H9 (cell line): ENCODE results near the gene ANKRD55. TPM values are rescaled to one million over a fixed set of nuclear protein-coding genes. Genes with fewer than 3 reads are reported as not detected.

Experiments used
- DNase-seq: peaks from one replicate; pipeline ENCODE4 v3.0.0-alpha.2; 2017
- H2AFZ ChIP-seq: one replicate; pipeline ENCODE4 v1.6.1; 2013; ENCODE audit warnings: mild to moderate bottlenecking, low read length, control low read depth, moderate library complexity
- H2AK5ac ChIP-seq: 2 replicates; pipeline ENCODE4 v1.6.1; 2013; ENCODE audit warnings: low read length, control low read depth, mixed read lengths; ENCODE audit not compliant: insufficient read length
- H2BK120ac ChIP-seq: one replicate; pipeline ENCODE4 v1.6.1; 2013; ENCODE audit warnings: low read depth, mild to moderate bottlenecking, low read length, control low read depth, inconsistent platforms; ENCODE audit not compliant: poor library complexity, severe bottlenecking
- H2BK12ac ChIP-seq: 2 replicates; pipeline ENCODE4 v1.6.1; 2013; ENCODE audit warnings: low read length, control low read depth, mixed read lengths, low read depth; ENCODE audit not compliant: insufficient read length
- H2BK15ac ChIP-seq: 2 replicates; pipeline ENCODE4 v1.6.1; 2013; ENCODE audit warnings: low read depth, low read length, control low read depth
- H2BK20ac ChIP-seq: one replicate; pipeline ENCODE4 v1.6.1; 2013; ENCODE audit warnings: low read depth, mild to moderate bottlenecking, low read length, control low read depth, inconsistent platforms; ENCODE audit not compliant: poor library complexity, severe bottlenecking
- H2BK5ac ChIP-seq: 2 replicates; pipeline ENCODE4 v1.6.1; 2013; ENCODE audit warnings: low read length, control low read depth, mixed read lengths; ENCODE audit not compliant: insufficient read length
- H3K14ac ChIP-seq: 2 replicates; pipeline ENCODE4 v1.6.1; 2013; ENCODE audit warnings: low read length, control low read depth; ENCODE audit not compliant: insufficient read depth
- H3K18ac ChIP-seq: 2 replicates; pipeline ENCODE4 v1.6.1; 2013; ENCODE audit warnings: low read depth, mild to moderate bottlenecking, mixed read lengths, low read length, control low read depth; ENCODE audit not compliant: insufficient read length
- H3K23ac ChIP-seq: 2 replicates; pipeline ENCODE4 v1.6.1; 2013; ENCODE audit warnings: low read length, control low read depth, mixed read lengths, low read depth; ENCODE audit not compliant: insufficient read length
- H3K23me2 ChIP-seq: 2 replicates; pipeline ENCODE4 v1.6.1; 2013; ENCODE audit warnings: low read depth, mild to moderate bottlenecking, mixed read lengths, low read length, control low read depth; ENCODE audit not compliant: insufficient read length, poor library complexity, severe bottlenecking
- H3K27ac ChIP-seq: 2 replicates; pipeline ENCODE4 v1.5.1; 2013; ENCODE audit warnings: low read length, control low read depth, mixed read lengths, low read depth; ENCODE audit not compliant: insufficient read length
- H3K27me3 ChIP-seq: 2 replicates; pipeline ENCODE4 v1.6.1; 2013; ENCODE audit warnings: low read length, control low read depth, inconsistent platforms; ENCODE audit not compliant: insufficient read depth
- H3K4ac ChIP-seq: 2 replicates; pipeline ENCODE4 v1.6.1; 2013; ENCODE audit warnings: low read depth, mild to moderate bottlenecking, control low read depth, inconsistent platforms, low read length, moderate library complexity
- H3K4me1 ChIP-seq: 2 replicates; pipeline ENCODE4 v1.6.1; 2013; ENCODE audit warnings: low read length, control low read depth, inconsistent platforms; ENCODE audit not compliant: insufficient read depth
- H3K4me2 ChIP-seq: 2 replicates; pipeline ENCODE4 v1.6.1; 2013; ENCODE audit warnings: low read length, control low read depth, mixed read lengths; ENCODE audit not compliant: insufficient read length, insufficient read depth
- H3K56ac ChIP-seq: 2 replicates; pipeline ENCODE4 v1.6.1; 2013; ENCODE audit warnings: low read depth, mild to moderate bottlenecking, mixed read lengths, low read length, control low read depth; ENCODE audit not compliant: insufficient read length
- H3K79me1 ChIP-seq: 2 replicates; pipeline ENCODE4 v1.6.1; 2013; ENCODE audit warnings: low read depth, mild to moderate bottlenecking, moderate library complexity, low read length, control low read depth, inconsistent platforms; ENCODE audit not compliant: insufficient read depth, poor library complexity, severe bottlenecking
- H3K79me2 ChIP-seq: 2 replicates; pipeline ENCODE4 v1.6.1; 2013; ENCODE audit warnings: low read length, control low read depth, inconsistent platforms; ENCODE audit not compliant: insufficient read depth
- H3K9ac ChIP-seq: 2 replicates; pipeline ENCODE4 v1.6.1; 2013; ENCODE audit warnings: low read length, control low read depth, mixed read lengths; ENCODE audit not compliant: insufficient read length; ENCODE audit errors: extremely low read depth
- H3K9me3 ChIP-seq: one replicate; pipeline ENCODE4 v1.6.1; 2013; ENCODE audit warnings: low read depth, low read length, inconsistent platforms; ENCODE audit not compliant: control insufficient read depth
- H3T11ph ChIP-seq: one replicate; pipeline ENCODE4 v1.6.1; 2013; ENCODE audit warnings: mild to moderate bottlenecking, low read length, control low read depth, inconsistent platforms
- H4K20me1 ChIP-seq: one replicate; pipeline ENCODE4 v1.6.1; 2013; ENCODE audit not compliant: control insufficient read depth, insufficient read length, insufficient read depth
- H4K5ac ChIP-seq: 2 replicates; pipeline ENCODE4 v1.6.1; 2013; ENCODE audit warnings: low read depth, mild to moderate bottlenecking, mixed read lengths, low read length, control low read depth; ENCODE audit not compliant: insufficient read length
- H4K8ac ChIP-seq: replicated peaks from 2 replicates; pipeline ENCODE4 v1.6.1; 2013; ENCODE audit warnings: low read length, control low read depth, mixed read lengths, low read depth; ENCODE audit not compliant: insufficient read length
- H4K91ac ChIP-seq: 2 replicates; pipeline ENCODE4 v1.6.1; 2013; ENCODE audit warnings: low read depth, mild to moderate bottlenecking, moderate library complexity, mixed read lengths, low read length, control low read depth; ENCODE audit not compliant: insufficient read length
- H3K27ac Mint-ChIP-seq, 3 experiments: 2 replicates in 2 of 3; 3 replicates in 1 of 3; pipeline ENCODE4 v1.8.0; 2020 to 2021; ENCODE audit warnings: mixed read lengths in 3 of 3, mild to moderate bottlenecking in 1 of 3, moderate library complexity in 1 of 3
- H3K27me3 Mint-ChIP-seq: 2 replicates; pipeline ENCODE4 v1.8.0; 2021; ENCODE audit warnings: low read depth, mild to moderate bottlenecking, moderate library complexity, mixed read lengths
- H3K36me3 Mint-ChIP-seq, 3 experiments: 2 replicates in 2 of 3; 3 replicates in 1 of 3; pipeline ENCODE4 v1.8.0; 2020 to 2021; ENCODE audit warnings: low read depth in 3 of 3, mixed read lengths in 3 of 3; ENCODE audit not compliant: insufficient read depth in 1 of 3
- H3K4me1 Mint-ChIP-seq, 2 experiments: 2 replicates each; pipeline ENCODE4 v1.8.0; 2020; ENCODE audit warnings: mixed read lengths in 2 of 2
- H3K4me3 Mint-ChIP-seq, 2 experiments: 2 replicates in 1 of 2; 3 replicates in 1 of 2; pipeline ENCODE4 v1.8.0; 2020 to 2021; ENCODE audit warnings: mild to moderate bottlenecking in 2 of 2, mixed read lengths in 2 of 2, moderate library complexity in 1 of 2
- H3K9me3 Mint-ChIP-seq, 2 experiments: 2 replicates in 1 of 2; 3 replicates in 1 of 2; pipeline ENCODE4 v1.8.0; 2020; ENCODE audit warnings: mild to moderate bottlenecking in 2 of 2, mixed read lengths in 2 of 2, moderate library complexity in 1 of 2
- CTCF ChIP-seq: fragments of 200-600 bp; sonication (generic); conservative IDR thresholded peaks from 3 replicates; pipeline ENCODE4 v1.8.0; 2021; ENCODE audit warnings: antibody characterized with exemption, mild to moderate bottlenecking
- WGBS: extraction: QIAGEN DNeasy Blood & Tissue Kit; methylation state at CpG from one replicate; pipeline ENCODE4 v1.1.7; 2013; ENCODE audit warnings: missing lambda C conversion rate, low lambda C conversion rate, mixed read lengths; ENCODE audit not compliant: insufficient read length; ENCODE audit errors: extremely low coverage; 5-methylcytosine and 5-hydroxymethylcytosine counted together
- total RNA-seq: library from RNA; stranded (reverse); gene quantifications from 2 replicates; pipeline ENCODE4 v1.2.1, GENCODE V29; 2021

The ANKRD55 gene
- total RNA-seq, 1 experiment from 2014 or later, result not detected

- H3K36me3 Mint-ChIP-seq, result no peaks in the 10 kb centered on the region
Observed at GRCh38 chr5:56148453-56148971, 84.6 kb downstream of the ANKRD55 start.

More at GRCh38 chr5:56148453-56148971, 84.6 kb downstream of the ANKRD55 start:
- Histone ChIP-seq H3K79me1 (no peaks in the 10 kb centered on the region), H3K4me2 (no peak overlapping the region), H2BK120ac (no peak overlapping the region), H4K91ac (no peak overlapping the region), H3K79me2 (no peaks in the 10 kb centered on the region), H3K4ac (no peak overlapping the region), H3K18ac (no peak overlapping the region), H4K5ac (no peak overlapping the region), H2AK5ac (no peak overlapping the region), H2BK12ac (no peak overlapping the region), H2BK15ac (no peak overlapping the region), H3K56ac (no peak overlapping the region), H3T11ph (no peak overlapping the region), H3K23ac (no peak overlapping the region), H4K8ac (no peak overlapping the region), H2BK20ac (no peak overlapping the region), H3K4me1 (no peaks in the 10 kb centered on the region), H2AFZ (no peak overlapping the region), H4K20me1 (no peaks in the 10 kb centered on the region), H2BK5ac (no peak overlapping the region), H3K27ac (no peak overlapping the region), H3K14ac (no peak overlapping the region), H3K27me3 (no peaks in the 10 kb centered on the region), H3K9me3 (no peaks in the 10 kb centered on the region), H3K9ac (no peak overlapping the region), H3K23me2 (no peaks in the 10 kb centered on the region)
- no peak overlapping the region for H3K4me3 Mint-ChIP-seq
- H3K9me3 Mint-ChIP-seq, result no peaks in the 10 kb centered on the region
- no peak for TF ChIP-seq CTCF
- no CpG with 5 or more reads among the region's 4 CpGs for WGBS
- H3K27me3 Mint-ChIP-seq, result no peaks in the 10 kb centered on the region
- no peaks in the 10 kb centered on the region; a peak in 1 of 4 replicates for H3K4me1 Mint-ChIP-seq
- DNase-seq, result no peak
- no peak overlapping the region for H3K27ac Mint-ChIP-seq
